Upper lobe of right lung (tissue), 1 donor: ENCODE data around the gene SLC9C1. TPM values are rescaled to one million over a fixed set of nuclear protein-coding genes. Genes with fewer than 3 reads are reported as not detected.
A peak's percentile ranks its signal among the peaks of the same experiment; 100 is the strongest.

Source experiments
- ATAC-seq: fragments of 200-7000 bp; cut with Tn5 transposase; one replicate; pipeline ENCODE4 v1.9.1; 2020; ENCODE audit warnings: mild to moderate bottlenecking, moderate library complexity
- DNase-seq: peaks from one replicate; pipeline ENCODE4 v3.0.0-alpha.2; 2020
- H3K27ac ChIP-seq: fragments of 200-600 bp; one replicate; pipeline ENCODE4 v1.8.0; 2022
- H3K27me3 ChIP-seq: fragments of 200-600 bp; one replicate; pipeline ENCODE4 v1.8.0; 2022; ENCODE audit warnings: mild to moderate bottlenecking
- H3K36me3 ChIP-seq: fragments of 200-600 bp; one replicate; pipeline ENCODE4 v1.8.0; 2022
- H3K4me1 ChIP-seq: fragments of 200-600 bp; one replicate; pipeline ENCODE4 v1.8.0; 2022
- H3K4me3 ChIP-seq: fragments of 200-600 bp; one replicate; pipeline ENCODE4 v1.8.0; 2022; ENCODE audit warnings: mild to moderate bottlenecking
- H3K9me3 ChIP-seq: fragments of 200-600 bp; one replicate; pipeline ENCODE4 v1.8.0; 2022
- CTCF ChIP-seq: fragments of 200-600 bp; IDR thresholded peaks from one replicate; pipeline ENCODE4 v1.8.0; 2022; ENCODE audit warnings: antibody characterized with exemption
- intact Hi-C: fragments of 100-400 bp; cut with DNase I; formaldehyde crosslinking; loops from one replicate; pipeline ENCODE4 v1.11.0; 2022
- total RNA-seq: library from RNA; stranded (reverse); fragmentation: NEBNext Ultra II Directional; extraction: Animal tissue kit (Norgen Biotek cat#: 25700); gene quantifications from one replicate; pipeline ENCODE4 v1.2.1, GENCODE V29; 2021
- donor health status: DM: no; HTN: yes; CAD: no; lungs with severe emphysema.

SLC9C1 gene
- total RNA-seq, 1 donor from 2014 or later: not detected

DNA sequence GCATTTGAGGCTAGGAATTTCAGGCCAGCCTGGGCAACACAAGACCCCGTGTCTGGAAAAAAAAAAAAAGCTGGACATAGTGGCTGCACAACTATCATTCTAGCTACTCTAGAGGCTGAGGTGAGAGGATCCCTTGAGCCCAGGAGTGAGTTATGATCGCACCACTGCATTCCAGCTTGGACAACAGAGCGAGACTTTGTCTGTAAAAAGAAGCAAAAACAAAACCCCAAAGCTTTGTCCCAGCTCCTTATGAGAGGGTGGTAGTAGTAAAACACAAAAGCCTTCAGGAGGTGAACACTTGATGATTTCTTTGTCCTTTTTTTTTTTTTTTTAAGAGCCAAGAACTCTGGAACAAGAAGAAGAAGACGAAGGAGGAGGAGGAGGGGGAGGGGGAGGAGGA, 37.8 kb upstream of the SLC9C1 start:
- peaks cover 6% of the 10 kb centered on the region for H3K4me1 ChIP-seq
- H3K4me3 ChIP-seq: no peak overlapping the region
- intact Hi-C loops: no loop called here
- ATAC-seq (no peak), DNase-seq (no peak)
- H3K36me3 ChIP-seq: no peaks in the 10 kb centered on the region
- no peak for TF ChIP-seq CTCF
- H3K9me3 ChIP-seq: no peaks in the 10 kb centered on the region
- no peaks in the 10 kb centered on the region for H3K27me3 ChIP-seq
- H3K27ac ChIP-seq: no peak overlapping the region

GRCh38 chr3:112327371-112327951, 33.4 kb upstream of the SLC9C1 start:
- peak; percentile 71 for TF ChIP-seq CTCF
- ATAC-seq (peak; percentile 98), DNase-seq (no peak)
- no peaks in the 10 kb centered on the region for H3K36me3 ChIP-seq
- intact Hi-C loops: loop anchor here (5.0 kb wide), 1 partner anchor 195 kb away; no protein-coding TSS in a partner anchor
- H3K4me3 ChIP-seq: no peak overlapping the region
- H3K27me3 ChIP-seq: no peaks in the 10 kb centered on the region
- H3K4me1 ChIP-seq: peaks cover under 1% of the 10 kb centered on the region
- H3K9me3 ChIP-seq: no peaks in the 10 kb centered on the region
- no peak overlapping the region for H3K27ac ChIP-seq

GRCh38 chr3:112321867-112322652, 28.0 kb upstream of the SLC9C1 start:
- intact Hi-C loops: no loop called here
- DNase-seq (no peak), ATAC-seq (no peak)
- H3K27ac ChIP-seq: no peak overlapping the region
- no peak for TF ChIP-seq CTCF
- H3K36me3 ChIP-seq: no peaks in the 10 kb centered on the region
- no peaks in the 10 kb centered on the region for H3K4me1 ChIP-seq
- H3K4me3 ChIP-seq: no peak overlapping the region
- H3K27me3 ChIP-seq: no peaks in the 10 kb centered on the region
- H3K9me3 ChIP-seq: no peaks in the 10 kb centered on the region

DNA sequence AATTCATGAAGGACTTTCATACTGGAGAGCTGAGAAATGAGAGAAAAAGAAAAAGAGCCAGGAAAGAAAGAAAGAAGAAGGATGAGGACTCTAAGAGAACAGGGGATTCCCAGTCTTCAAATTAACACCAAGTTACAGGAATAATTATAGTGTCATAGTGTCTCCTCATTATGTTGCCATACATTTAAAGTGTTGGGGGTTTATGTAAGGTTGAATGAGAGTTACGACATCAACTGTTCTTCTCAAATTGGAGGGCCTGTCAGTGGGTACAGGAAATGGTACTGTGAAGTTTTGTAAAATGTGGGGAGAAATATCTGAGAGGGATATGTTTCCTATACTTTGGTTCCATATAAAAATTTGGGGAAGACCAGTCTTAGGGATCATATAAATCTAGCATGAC, 26.7 kb upstream of the SLC9C1 start:
- Histone ChIP-seq H3K27ac (no peak overlapping the region), H3K4me3 (no peak overlapping the region), H3K4me1 (no peaks in the 10 kb centered on the region), H3K36me3 (no peaks in the 10 kb centered on the region), H3K9me3 (no peaks in the 10 kb centered on the region), H3K27me3 (no peaks in the 10 kb centered on the region)
- DNase-seq: no peak
- intact Hi-C loops: no loop called here
- TF ChIP-seq CTCF: no peak
- ATAC-seq: no peak

DNA sequence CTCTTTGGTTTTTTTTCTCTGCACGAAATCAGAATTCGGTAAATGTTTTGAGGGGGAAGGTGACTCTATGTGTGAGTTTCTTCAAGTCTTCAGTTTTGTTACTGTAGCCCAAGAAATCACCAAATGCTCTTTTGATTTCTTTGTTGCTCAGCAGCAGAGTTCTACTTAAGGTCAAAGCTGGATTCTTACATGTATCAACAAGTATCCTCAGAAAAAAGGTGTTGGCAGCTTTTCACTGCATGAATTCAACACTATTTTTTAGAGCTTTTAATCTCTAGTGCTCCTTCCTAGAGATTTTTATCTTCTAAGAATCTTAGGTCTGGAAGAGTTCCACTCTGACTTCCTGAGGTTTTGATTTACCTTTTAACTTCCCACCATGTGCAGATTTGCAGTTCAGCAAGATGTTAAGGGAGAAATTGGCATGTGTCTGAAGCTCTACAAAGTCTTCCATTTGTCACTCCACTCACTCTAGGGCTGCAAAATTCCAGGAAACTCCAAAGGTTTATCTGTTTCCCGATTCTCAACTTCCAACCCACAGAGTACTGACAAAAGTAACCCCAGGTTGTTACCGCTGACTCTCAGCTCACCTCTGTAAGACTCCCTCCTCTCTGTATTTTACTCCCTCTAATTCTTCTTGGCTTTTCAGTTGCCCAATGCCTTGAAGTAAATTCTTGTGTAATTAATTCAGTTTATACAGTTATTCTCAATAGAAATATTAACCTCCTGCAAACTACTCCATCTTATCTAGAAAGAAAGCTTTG, 25.7 kb upstream of the SLC9C1 start:
- no peak overlapping the region for H3K27ac ChIP-seq
- no peaks in the 10 kb centered on the region for H3K27me3 ChIP-seq
- TF ChIP-seq CTCF: no peak
- DNase-seq (no peak), ATAC-seq (no peak)
- H3K4me1 ChIP-seq: no peaks in the 10 kb centered on the region
- H3K9me3 ChIP-seq: no peaks in the 10 kb centered on the region
- no peak overlapping the region for H3K4me3 ChIP-seq
- intact Hi-C loops: no loop called here
- no peaks in the 10 kb centered on the region for H3K36me3 ChIP-seq
